Subcutaneous preadipocyte (primary cell): Measurements from ENCODE around the gene RPL38. TPM values are rescaled to one million over a fixed set of nuclear protein-coding genes. Genes with fewer than 3 reads are reported as not detected.

Source experiments
- total RNA-seq: library from RNA; depleted of rRNA; stranded (reverse); fragments of >200 nt; gene quantifications from 2 replicates; pipeline ENCODE4 v1.2.3, GENCODE V29; 2012

RPL38 gene
- 1,349 and 2,168 TPM in 2 replicates for total RNA-seq

DNA sequence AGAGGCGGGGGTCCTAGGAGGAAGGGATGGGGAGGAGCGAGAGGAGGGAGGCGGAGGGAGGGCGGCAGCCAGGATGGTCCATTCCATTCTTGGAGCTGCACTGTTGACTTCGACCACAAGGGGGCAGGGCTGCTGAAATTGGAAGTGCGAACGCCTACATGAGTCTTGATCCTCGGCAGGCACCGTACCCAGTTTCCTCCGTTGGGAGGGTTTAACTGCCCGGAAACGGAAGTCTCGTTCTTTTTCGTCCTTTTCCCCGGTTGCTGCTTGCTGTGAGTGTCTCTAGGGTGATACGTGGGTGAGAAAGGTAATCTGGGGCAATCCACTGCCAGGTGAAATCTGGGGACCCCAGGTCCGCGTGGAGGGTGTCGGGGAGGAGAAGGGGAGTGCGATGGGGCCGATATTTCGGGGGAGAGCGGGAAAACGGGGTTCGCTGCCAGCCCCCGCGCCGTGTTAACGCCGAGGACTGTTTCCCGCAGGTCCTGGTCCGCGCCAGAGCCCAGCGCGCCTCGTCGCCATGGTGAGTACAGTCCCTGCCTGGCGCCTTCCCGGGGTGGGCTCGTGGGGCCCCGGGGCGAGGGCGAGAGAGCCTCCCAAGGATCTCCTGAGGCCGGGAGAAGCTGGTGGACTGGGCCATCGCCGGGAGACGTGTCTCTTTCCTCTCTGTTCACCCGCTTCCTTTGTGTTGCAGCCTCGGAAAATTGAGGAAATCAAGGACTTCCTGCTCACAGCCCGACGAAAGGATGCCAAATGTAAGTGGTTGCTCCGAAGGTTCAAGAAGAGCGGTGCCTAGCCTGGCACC lies at the start of gene RPL38:
Gene RPL38, plus strand, starts transcription at position 240 of the 802 bp plus-strand sequence. Its CDS starts 278 bp downstream, at position 518.

GRCh38 chr17:74212913-74213791 lies 9.7 kb downstream of the RPL38 start, which contains the start of gene TTYH2:
TTYH2 (plus strand) TSS chr17:74213571; CDS start chr17:74213588, 17 bp downstream.

Other genes with a start within 250 kb of the RPL38 start
- gene TTYH2, start 9.9 kb downstream of the RPL38 start, total RNA-seq, result 2.9 and 6.5 TPM in 2 replicates
- not detected in 2 replicates for gene DNAI2, start 70.6 kb downstream of the RPL38 start, total RNA-seq
- gene KIF19, start 122.5 kb downstream of the RPL38 start, total RNA-seq, result not detected in 2 replicates
- gene BTBD17, start 158.2 kb downstream of the RPL38 start, total RNA-seq, result not detected in 2 replicates
- gene GPR142, start 163.8 kb downstream of the RPL38 start, total RNA-seq, result not detected in 2 replicates
- 0.20 and 0.37 TPM in 2 replicates for gene GPRC5C, start 228.4 kb downstream of the RPL38 start, total RNA-seq